Measurements from ENCODE around the gene PXT1.

Gene PXT1

GRCh38 chr6:36487698-36488097 is 45.0 kb upstream of the PXT1 start:
- POLR2A ChIA-PET = no interaction called here
- CTCF ChIA-PET = interaction anchor here (0.6 kb wide), 1 partner anchor 181 kb away, joined by 4 read pairs; no protein-coding TSS in a partner anchor
- H3K4me1 ChIP-seq (ENCODE audit: control insufficient read depth, insufficient read depth, low read length) = no peaks in the 10 kb centered on the region

More at GRCh38 chr6:36487698-36488097, 45.0 kb upstream of the PXT1 start:
- no peaks in the 10 kb centered on the region for H3K9me3 ChIP-seq (ENCODE audit: control insufficient read depth, insufficient read depth, low read depth, low read length)
- no peak overlapping the region for H3K4me3 ChIP-seq (ENCODE audit: low read depth, low read length)
- peaks cover 32 to 58% of the 10 kb centered on the region in 2 experiments for H3K36me3 ChIP-seq (ENCODE audit: control insufficient read depth in 2 of 2, insufficient read depth in 1 of 2, low read length in 2 of 2)
- H3K27ac ChIP-seq (ENCODE audit: extremely low read depth, low read depth, low read length) = no peak overlapping the region
- TF ChIP-seq ZNF513 (tag by site-specific recombination; IDR thresholded peaks at IDR 0.05) (no peak), GFI1B (tag by site-specific recombination; IDR thresholded peaks at IDR 0.05) (no peak), ZNF404 (tag by site-specific recombination; IDR thresholded peaks at IDR 0.05) (no peak), ZNF777 (tag by site-specific recombination; IDR thresholded peaks at IDR 0.05; ENCODE audit: borderline replicate concordance) (no peak), ZNF221 (tag by site-specific recombination; IDR thresholded peaks at IDR 0.05; ENCODE audit: borderline replicate concordance) (no peak), ZNF341 (tag by site-specific recombination; IDR thresholded peaks at IDR 0.05; ENCODE audit: low read depth) (no peak), ZNF37A (tag by site-specific recombination; IDR thresholded peaks at IDR 0.05) (no peak), PRDM10 (tag by site-specific recombination; IDR thresholded peaks at IDR 0.05) (no peak), ZNF280D (tag by site-specific recombination; IDR thresholded peaks at IDR 0.05) (no peak), ZNF398 (tag by site-specific recombination; IDR thresholded peaks at IDR 0.05) (no peak), ZNF518A (tag by site-specific recombination; conservative IDR thresholded peaks at IDR 0.05; ENCODE audit: low read depth) (no peak), ZNF394 (tag by site-specific recombination; IDR thresholded peaks at IDR 0.05; ENCODE audit: borderline replicate concordance) (no peak), INSM2 (tag by site-specific recombination; IDR thresholded peaks at IDR 0.05) (no peak), SP7 (tag by site-specific recombination; IDR thresholded peaks at IDR 0.05) (no peak), ZNF555 (tag by site-specific recombination; conservative IDR thresholded peaks at IDR 0.05) (no peak), ZNF248 (tag by site-specific recombination; IDR thresholded peaks at IDR 0.05) (no peak), ZNF48 (tag by site-specific recombination; IDR thresholded peaks at IDR 0.05) (no peak), ZNF785 (tag by site-specific recombination; IDR thresholded peaks at IDR 0.05) (no peak)

Data from HEK293 (cell line).